Right forelimb (tissue), 1 donor: Measurements from ENCODE around the gene SND1.
A peak's percentile ranks its signal among the peaks of the same experiment; 100 is the strongest.

Experiments
- DNase-seq: peaks from one replicate; pipeline ENCODE4 v3.0.0-alpha.2; 2018

The SND1 gene

GRCh38 chr7:127689194-127689772, 37.3 kb downstream of the SND1 start:
- no peak for DNase-seq

- DNase-seq, result no peak
Observed at GRCh38 chr7:127690337-127690736, 38.3 kb downstream of the SND1 start.

- DNase-seq, result no peak
Observed at GRCh38 chr7:127690806-127691205, 38.8 kb downstream of the SND1 start.

- no peak for DNase-seq
Observed at GRCh38 chr7:127692200-127692599, 40.2 kb downstream of the SND1 start.

- DNase-seq, result no peak
Observed at GRCh38 chr7:127699853-127700252, 47.9 kb downstream of the SND1 start.

GRCh38 chr7:127702052-127702652, 50.2 kb downstream of the SND1 start:
- no peak for DNase-seq

- DNase-seq, result no peak
Observed at GRCh38 chr7:127702938-127703337, 50.9 kb downstream of the SND1 start.

GRCh38 chr7:127704211-127704610, 52.2 kb downstream of the SND1 start:
- no peak for DNase-seq

- no peak for DNase-seq
Observed at GRCh38 chr7:127705461-127705959, 53.5 kb downstream of the SND1 start.

- no peak for DNase-seq
Observed at GRCh38 chr7:127706766-127707165, 54.8 kb downstream of the SND1 start.

GRCh38 chr7:127708201-127708600, 56.2 kb downstream of the SND1 start:
- DNase-seq, result no peak

GRCh38 chr7:127708788-127709187, 56.8 kb downstream of the SND1 start:
- peak; percentile 63 for DNase-seq

- DNase-seq, result no peak
Observed at GRCh38 chr7:127710635-127711034, 58.6 kb downstream of the SND1 start.

- no peak for DNase-seq
Observed at GRCh38 chr7:127711872-127712271, 59.9 kb downstream of the SND1 start.

GRCh38 chr7:127713006-127713405, 61.0 kb downstream of the SND1 start:
- DNase-seq, result no peak

GRCh38 chr7:127713758-127714157, 61.8 kb downstream of the SND1 start:
- no peak for DNase-seq

GRCh38 chr7:127715272-127715671, 63.3 kb downstream of the SND1 start:
- DNase-seq, result no peak

GRCh38 chr7:127715901-127716300, 63.9 kb downstream of the SND1 start:
- no peak for DNase-seq

- no peak for DNase-seq
Observed at GRCh38 chr7:127717502-127718339, 65.7 kb downstream of the SND1 start.

GRCh38 chr7:127718340-127718679, 66.3 kb downstream of the SND1 start:
- DNase-seq, result no peak

- DNase-seq, result no peak
Observed at GRCh38 chr7:127726476-127726875, 74.5 kb downstream of the SND1 start.

GRCh38 chr7:127730658-127731276, 78.8 kb downstream of the SND1 start:
- DNase-seq, result no peak

GRCh38 chr7:127731431-127732080, 79.6 kb downstream of the SND1 start:
- DNase-seq, result no peak
